Esophagus muscularis mucosa (tissue), 4 donors: ENCODE data around the gene TKT. TPM values are rescaled to one million over a fixed set of nuclear protein-coding genes. Genes with fewer than 3 reads are reported as not detected.

ENCODE experiments used
- DNase-seq: peaks from one replicate; pipeline ENCODE4 v3.0.0-alpha.2; 2017; ENCODE audit errors: extremely low spot score
- H3K27ac ChIP-seq, 4 donors: fragments of 200-600 bp; sonication (generic); replicated peaks in 1 of 4; 1 replicate in 3 of 4; 2 replicates in 1 of 4; pipeline ENCODE4 v1.5.1; 2016 to 2019; ENCODE audit warnings: mild to moderate bottlenecking in 1 of 4
- H3K27me3 ChIP-seq, 4 donors: fragments of 200-600 bp; sonication (generic); one replicate each; pipeline versions ENCODE4 v1.5.1 to v1.6.0; 2016 to 2019
- H3K36me3 ChIP-seq, 4 donors: fragments of 200-600 bp; sonication (generic); one replicate each; pipeline ENCODE4 v1.5.1; 2016 to 2019
- H3K4me1 ChIP-seq, 4 donors: fragments of 200-600 bp; sonication (generic); one replicate each; pipeline ENCODE4 v1.5.1; 2016 to 2019
- H3K4me3 ChIP-seq, 4 donors: fragments of 200-600 bp; sonication (generic); 1 replicate in 2 of 4; 2 replicates in 2 of 4; pipeline ENCODE4 v1.5.1; 2016 to 2019; ENCODE audit warnings: mild to moderate bottlenecking in 4 of 4, moderate library complexity in 1 of 4
- H3K9me3 ChIP-seq, 4 donors: fragments of 200-600 bp; sonication (generic); 1 replicate in 3 of 4; 2 replicates in 1 of 4; pipeline ENCODE4 v1.5.1; 2016 to 2019
- CTCF ChIP-seq, 3 experiments: fragments of 200-600 bp in 2 of 3; fragments of 450-650 bp in 1 of 3; sonication (generic) in 2 of 3; IDR thresholded peaks; one replicate each; pipeline ENCODE4 v1.5.1; 2017 to 2019; ENCODE audit warnings: antibody characterized with exemption in 3 of 3, mild to moderate bottlenecking in 2 of 3, moderate library complexity in 1 of 3
- EP300 ChIP-seq: sonication (generic); formaldehyde crosslinking; IDR thresholded peaks from one replicate; pipeline ENCODE4 v1.6.1; 2017; ENCODE audit warnings: antibody characterized with exemption
- POLR2A ChIP-seq: fragments of 450-650 bp; IDR thresholded peaks from one replicate; pipeline ENCODE4 v1.6.1; 2017; ENCODE audit warnings: antibody characterized with exemption, moderate library complexity, mild to moderate bottlenecking, low read depth
- POLR2AphosphoS5 ChIP-seq, 2 donors: sonication (generic); formaldehyde crosslinking; IDR thresholded peaks; one replicate each; pipeline ENCODE4 v1.6.1; 2017; ENCODE audit warnings: antibody characterized with exemption in 2 of 2
- WGBS: methylation state at CpG from one replicate; pipeline ENCODE4 v1.1.5; 2018; 5-methylcytosine and 5-hydroxymethylcytosine counted together
- intact Hi-C: fragments of 100-400 bp; cut with DNase I; formaldehyde crosslinking; loops from one replicate; pipeline ENCODE4 v1.15.1; 2023
- total RNA-seq, 4 donors: library from RNA; depleted of rRNA; stranded (reverse); fragments of >200 nt; gene quantifications; one replicate each; pipeline versions ENCODE4 v1.1.0 to v1.2.1, GENCODE V29; 2016

Gene TKT
- total RNA-seq, 4 donors from 2014 or later, result 295 to 524 (median 378) TPM

DNA sequence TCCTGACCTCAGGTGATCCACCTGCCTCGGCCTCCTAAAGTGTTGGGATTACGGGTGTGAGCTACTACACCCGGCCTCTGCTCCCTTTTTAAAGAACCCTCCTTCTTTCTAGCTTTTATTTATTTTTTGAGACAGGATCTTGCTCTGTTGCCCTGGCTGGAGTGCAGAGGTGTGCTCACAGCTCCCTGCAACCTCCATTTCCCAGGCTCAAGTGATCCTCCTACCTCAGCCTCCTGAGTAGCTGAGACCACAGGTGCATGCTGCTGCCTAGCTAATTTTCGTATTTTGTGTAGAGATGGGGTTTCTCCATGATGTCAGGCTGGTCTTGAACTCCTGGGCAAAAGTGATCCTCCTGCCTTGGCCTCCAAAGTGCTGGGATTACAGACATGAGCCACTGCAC lies 34.5 kb downstream of the TKT start:
- Histone ChIP-seq H3K4me3 (no peak overlapping the region), H3K27ac (no peak overlapping the region), H3K36me3 (peaks cover 31 to 38% (median 36%) of the 10 kb centered on the region in 4 donors), H3K9me3 (no peaks in the 10 kb centered on the region), H3K4me1 (peaks cover 0 to 6% (median 2%) of the 10 kb centered on the region in 4 donors), H3K27me3 (no peaks in the 10 kb centered on the region)
- 90% methylated on average over 4 of the region's 4 CpGs for WGBS
- TF ChIP-seq CTCF (IDR thresholded peaks at IDR 0.05) (no peak), EP300 (no peak), POLR2A (no peak)
- DNase-seq, result no peak
- intact Hi-C loops, result loop anchor here (5.0 kb wide), 1 partner anchor 491 kb away; no protein-coding TSS in a partner anchor

- 44% methylated on average over 10 of the region's 10 CpGs for whole genome bisulfite sequencing
- TF ChIP-seq POLR2AphosphoS5 (IDR thresholded peaks at IDR 0.05) (peak; percentile 36 to 53), CTCF (IDR thresholded peaks at IDR 0.05) (peak; percentile 82 to 90 (median 86)), POLR2A (no peak), EP300 (no peak)
- Histone ChIP-seq H3K9me3 (no peaks in the 10 kb centered on the region), H3K4me1 (peaks cover 0 to 6% (median 2%) of the 10 kb centered on the region in 4 donors), H3K36me3 (peaks cover 18 to 24% (median 22%) of the 10 kb centered on the region in 4 donors), H3K4me3 (no peak overlapping the region), H3K27ac (no peak overlapping the region), H3K27me3 (no peaks in the 10 kb centered on the region)
- DNase-seq, result no peak
- intact Hi-C loops, result loop anchor here (5.0 kb wide), 1 partner anchor 492 kb away; no protein-coding TSS in a partner anchor
Measured at GRCh38 chr3:53219895-53220483, 35.8 kb downstream of the TKT start.

DNA sequence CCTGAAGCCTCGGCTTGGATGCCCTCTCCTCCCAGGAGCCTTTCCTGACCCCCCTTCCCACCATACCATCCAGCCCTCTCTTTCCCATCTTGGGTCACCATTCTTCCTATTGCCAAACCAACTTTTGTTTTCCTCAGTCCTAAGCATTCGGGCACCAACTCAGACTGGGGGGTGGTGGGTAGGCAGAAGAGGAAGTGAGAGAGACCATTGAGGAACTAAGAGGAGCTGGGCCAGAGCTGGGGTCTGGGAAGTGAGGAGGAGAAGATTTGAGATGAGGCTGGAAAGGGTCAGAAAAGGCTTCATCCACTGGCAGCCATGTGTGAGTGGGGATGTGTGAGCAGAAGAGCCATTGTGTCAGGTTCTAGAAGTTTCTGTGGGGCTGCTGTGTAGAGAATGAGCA lies 37.7 kb downstream of the TKT start:
- intact Hi-C loops, result no loop called here
- 79% methylated on average over 2 of the region's 2 CpGs for WGBS
- Histone ChIP-seq H3K4me3 (no peak overlapping the region), H3K27me3 (no peaks in the 10 kb centered on the region), H3K27ac (no peak overlapping the region), H3K9me3 (no peaks in the 10 kb centered on the region), H3K4me1 (peaks cover 0 to 6% (median 2%) of the 10 kb centered on the region in 4 donors), H3K36me3 (peaks cover 2 to 6% (median 4%) of the 10 kb centered on the region in 4 donors)
- DNase-seq, result no peak
- TF ChIP-seq POLR2A, result no peak
- no peak for TF ChIP-seq POLR2AphosphoS5 (IDR thresholded peaks at IDR 0.05)
- no peak for TF ChIP-seq EP300
- TF ChIP-seq CTCF (IDR thresholded peaks at IDR 0.05), result no peak

GRCh38 chr3:53217175-53217574 lies 38.6 kb downstream of the TKT start:
- Histone ChIP-seq H3K36me3 (no peaks in the 10 kb centered on the region), H3K27ac (no peak overlapping the region), H3K4me1 (peaks cover 0 to 6% (median 2%) of the 10 kb centered on the region in 4 donors), H3K4me3 (no peak overlapping the region), H3K9me3 (no peaks in the 10 kb centered on the region), H3K27me3 (no peaks in the 10 kb centered on the region)
- DNase-seq, result no peak
- 88% methylated on average over 2 of the region's 2 CpGs for WGBS
- TF ChIP-seq POLR2A (no peak), CTCF (IDR thresholded peaks at IDR 0.05) (no peak), EP300 (no peak), POLR2AphosphoS5 (IDR thresholded peaks at IDR 0.05) (no peak)
- intact Hi-C loops, result no loop called here

DNA sequence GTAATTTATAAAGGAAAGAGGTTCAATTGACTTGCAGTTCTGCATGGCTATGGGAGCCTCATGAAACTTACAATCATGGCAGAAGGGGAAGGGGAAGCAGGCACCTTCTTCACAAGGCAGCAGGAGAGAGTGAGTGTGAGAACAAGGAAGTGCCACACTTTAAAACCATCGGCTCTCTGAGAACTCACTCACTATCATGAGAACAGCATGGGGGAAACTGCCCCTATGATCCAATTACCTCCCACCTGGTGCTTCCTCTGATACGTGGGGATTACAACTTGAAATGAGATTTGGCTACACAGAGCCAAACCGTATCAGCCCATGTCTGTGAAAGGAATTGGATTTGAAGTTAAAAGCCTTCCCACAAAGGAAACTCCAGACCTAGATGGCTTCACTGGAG lies 39.1 kb downstream of the TKT start:
- no peak for DNase-seq
- Histone ChIP-seq H3K9me3 (no peaks in the 10 kb centered on the region), H3K4me1 (peaks cover 0 to 6% (median 2%) of the 10 kb centered on the region in 4 donors), H3K4me3 (no peak overlapping the region), H3K27me3 (no peaks in the 10 kb centered on the region), H3K27ac (no peak overlapping the region), H3K36me3 (no peaks in the 10 kb centered on the region)
- intact Hi-C loops, result no loop called here
- WGBS, result 42% methylated on average over 3 of the region's 3 CpGs
- TF ChIP-seq CTCF (IDR thresholded peaks at IDR 0.05) (no peak), POLR2AphosphoS5 (IDR thresholded peaks at IDR 0.05) (no peak), EP300 (no peak), POLR2A (no peak)
